Smooth muscle cell of the brain vasculature (primary cell): ENCODE measurements around the gene MIS18A.
"Not testable (repeated sequence)": the region's sequence is repeated elsewhere in the genome, so short reads cannot be mapped to it uniquely, and the experiment has no call there.

Source experiments
- DNase-seq: peaks from one replicate; pipeline ENCODE4 v3.0.0-alpha.2; 2012; ENCODE audit warnings: low read depth, low spot score

MIS18A gene, protein sequence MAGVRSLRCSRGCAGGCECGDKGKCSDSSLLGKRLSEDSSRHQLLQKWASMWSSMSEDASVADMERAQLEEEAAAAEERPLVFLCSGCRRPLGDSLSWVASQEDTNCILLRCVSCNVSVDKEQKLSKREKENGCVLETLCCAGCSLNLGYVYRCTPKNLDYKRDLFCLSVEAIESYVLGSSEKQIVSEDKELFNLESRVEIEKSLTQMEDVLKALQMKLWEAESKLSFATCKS

DNA sequence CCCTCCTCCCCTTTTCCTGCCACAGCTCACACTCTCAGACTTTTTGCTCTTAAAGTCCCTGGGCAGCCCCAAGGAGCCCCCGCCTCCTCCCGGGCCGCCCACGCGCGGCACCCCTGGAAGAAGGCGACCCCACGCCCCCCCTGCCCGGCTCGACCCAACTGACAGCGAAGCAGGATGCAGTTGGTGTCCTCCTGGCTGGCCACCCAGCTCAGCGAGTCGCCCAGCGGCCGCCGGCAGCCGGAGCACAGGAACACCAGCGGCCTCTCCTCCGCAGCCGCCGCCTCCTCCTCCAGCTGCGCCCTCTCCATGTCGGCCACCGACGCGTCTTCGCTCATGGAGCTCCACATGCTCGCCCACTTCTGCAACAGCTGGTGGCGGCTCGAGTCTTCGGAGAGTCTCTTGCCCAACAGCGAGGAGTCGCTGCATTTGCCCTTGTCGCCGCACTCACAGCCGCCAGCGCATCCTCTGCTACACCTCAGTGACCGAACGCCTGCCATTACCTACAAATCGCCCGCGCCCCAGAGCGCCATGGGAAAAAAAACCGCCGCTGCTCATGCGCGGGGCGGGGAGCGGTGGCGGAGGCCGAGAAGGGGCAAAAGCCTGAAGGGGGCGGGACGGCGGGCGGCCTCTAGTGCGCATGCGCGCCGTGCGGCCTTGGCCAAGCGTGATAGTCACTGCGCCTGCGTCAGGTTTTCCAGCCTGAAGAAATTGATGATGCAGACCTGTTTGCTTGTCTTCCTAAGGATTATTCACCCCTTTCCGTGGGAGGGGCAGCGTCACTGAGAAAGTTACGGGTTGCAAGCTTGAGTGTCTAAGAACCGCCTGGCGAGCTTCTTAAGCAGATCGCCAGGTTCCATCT, at the start of gene MIS18A:
Gene MIS18A (minus strand): TSS at position 532 of the 859 bp plus-strand sequence. CDS start 35 bp downstream, at position 497.
- peak; percentile 86 for DNase-seq

DNA sequence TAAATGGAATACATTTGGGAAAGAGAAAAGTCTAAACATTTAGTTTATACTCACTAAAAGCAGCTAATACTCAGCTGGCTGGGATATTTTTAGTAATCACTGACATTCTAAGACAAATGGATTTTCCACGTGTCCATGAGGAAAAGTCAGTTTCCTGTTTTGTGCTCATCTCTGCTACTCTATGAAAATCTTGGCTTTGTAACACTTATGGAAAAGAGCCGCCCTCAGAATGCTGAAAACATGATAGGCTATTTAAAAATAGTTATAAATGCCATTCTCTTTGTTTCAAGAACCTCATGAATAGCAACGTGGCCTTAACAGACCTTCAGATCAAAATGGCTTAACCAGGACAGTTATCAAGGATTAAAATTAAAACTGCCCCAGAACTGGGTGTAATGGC, 49.7 kb upstream of the MIS18A start:
- DNase-seq, result no peak

DNA sequence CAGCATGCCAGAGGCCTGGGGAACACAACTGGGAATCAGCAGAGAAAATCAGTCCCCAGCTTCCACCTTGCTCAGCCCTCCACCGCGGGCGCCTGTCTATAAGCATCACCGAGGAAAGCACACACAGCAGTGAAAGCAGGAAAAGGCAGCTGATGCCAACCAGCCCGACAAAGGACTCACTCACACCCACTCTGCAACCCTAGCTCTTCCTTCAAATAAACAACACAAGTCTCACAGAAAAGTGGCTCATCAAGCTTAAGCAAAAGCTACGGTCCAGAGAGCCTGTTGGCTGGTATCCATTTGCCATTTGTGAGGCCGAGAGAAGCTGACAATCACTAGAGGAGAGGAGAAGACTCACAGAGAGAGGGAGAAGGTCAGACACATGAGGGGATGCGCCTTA, 46.9 kb upstream of the MIS18A start:
- no peak for DNase-seq

DNA sequence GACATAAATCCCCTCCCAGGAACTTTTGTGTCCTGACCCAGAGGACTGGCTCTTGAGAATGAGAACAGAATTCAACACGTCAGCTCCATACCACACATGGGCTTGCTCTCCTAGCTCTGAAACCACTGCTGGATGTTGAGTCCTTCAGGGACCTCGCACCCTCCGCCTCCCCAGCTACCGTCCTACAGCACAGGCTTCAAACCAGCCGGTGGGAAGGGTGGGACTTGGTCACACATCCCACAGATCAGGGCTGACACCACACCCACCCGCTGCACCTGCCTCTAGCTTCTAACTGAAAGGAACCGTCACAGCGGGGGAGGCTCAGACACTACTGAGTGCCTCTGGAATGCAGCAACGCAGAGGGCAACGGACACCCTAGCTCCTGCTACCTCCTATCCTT, 43.8 kb upstream of the MIS18A start:
- DNase-seq, result no peak

DNA sequence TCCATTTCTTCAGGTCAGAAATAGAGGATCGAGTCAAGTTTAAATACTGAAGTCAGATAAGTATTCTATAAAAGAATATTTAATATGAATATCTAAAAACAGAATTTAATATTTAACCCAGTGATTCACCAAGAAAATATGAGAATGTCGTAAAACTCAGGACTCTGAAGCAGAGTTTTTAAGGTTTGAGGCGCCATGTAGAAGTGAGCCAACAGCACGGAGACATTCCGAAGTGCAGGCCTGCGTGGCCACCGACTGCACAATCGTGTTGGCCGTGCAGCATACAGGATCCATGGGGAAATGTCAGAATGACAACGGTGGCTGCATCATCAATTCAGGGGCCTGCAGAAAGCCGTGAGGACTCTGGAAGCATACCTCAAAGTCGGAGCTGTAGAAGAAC, 43.3 kb upstream of the MIS18A start:
- no peak for DNase-seq

DNA sequence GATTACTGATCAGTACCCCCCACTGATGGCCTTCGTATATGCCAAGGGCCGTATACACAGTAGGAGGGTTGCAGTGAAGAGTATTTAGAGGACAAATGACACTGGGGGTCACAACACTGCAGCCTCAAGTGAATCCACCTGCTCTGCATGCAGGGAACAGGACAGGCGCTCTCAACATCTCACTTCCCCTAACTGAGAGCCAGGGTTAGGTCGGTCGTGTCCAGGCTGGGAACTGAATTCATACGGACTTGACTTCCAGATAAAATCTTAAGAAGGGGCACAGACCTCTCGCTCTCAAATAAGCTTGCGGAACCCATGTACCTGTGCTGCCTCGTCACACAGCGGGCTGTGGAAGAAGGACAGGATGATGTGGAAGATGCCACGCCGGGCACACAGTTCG, 42.6 kb upstream of the MIS18A start:
- DNase-seq, result no peak

DNA sequence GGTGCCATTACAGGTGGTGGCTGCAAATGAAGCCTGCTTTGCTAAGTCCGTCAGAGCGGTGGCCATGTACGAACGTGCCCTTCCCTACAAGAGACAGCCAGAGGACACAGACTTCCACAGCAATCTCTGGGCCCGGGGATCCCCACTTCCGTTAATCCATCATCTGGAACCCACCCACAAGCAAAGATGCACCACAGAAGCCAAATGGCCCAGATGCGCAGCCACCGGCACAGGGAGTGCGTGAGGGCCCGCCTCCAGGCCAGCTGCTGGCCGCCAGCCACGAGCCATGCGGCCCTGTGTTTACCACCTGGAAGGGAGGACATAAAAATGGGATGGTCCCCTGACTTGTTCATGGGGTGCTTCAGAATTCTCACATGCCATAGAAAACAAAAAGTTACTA, 41.9 kb upstream of the MIS18A start:
- DNase-seq, result no peak

DNA sequence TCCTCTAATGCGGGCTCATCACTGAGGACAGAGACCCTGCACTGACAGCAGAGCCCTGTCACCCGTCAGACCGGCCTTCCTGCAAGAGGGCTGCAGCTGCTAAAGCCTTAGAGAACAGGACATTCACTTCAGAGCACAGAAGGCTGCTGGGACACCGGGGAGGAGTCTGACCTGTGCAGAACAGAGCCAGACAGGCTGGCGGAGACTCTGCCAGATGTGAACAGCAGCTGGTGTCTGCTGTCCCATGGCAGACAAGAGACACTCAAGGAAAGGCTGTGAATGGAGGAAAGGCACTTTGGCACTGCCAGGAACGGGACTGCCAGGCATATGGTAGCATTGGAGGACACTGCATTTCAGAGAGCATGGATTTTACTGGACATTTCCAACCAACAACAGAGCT, 41.2 kb upstream of the MIS18A start:
- no peak for DNase-seq

DNA sequence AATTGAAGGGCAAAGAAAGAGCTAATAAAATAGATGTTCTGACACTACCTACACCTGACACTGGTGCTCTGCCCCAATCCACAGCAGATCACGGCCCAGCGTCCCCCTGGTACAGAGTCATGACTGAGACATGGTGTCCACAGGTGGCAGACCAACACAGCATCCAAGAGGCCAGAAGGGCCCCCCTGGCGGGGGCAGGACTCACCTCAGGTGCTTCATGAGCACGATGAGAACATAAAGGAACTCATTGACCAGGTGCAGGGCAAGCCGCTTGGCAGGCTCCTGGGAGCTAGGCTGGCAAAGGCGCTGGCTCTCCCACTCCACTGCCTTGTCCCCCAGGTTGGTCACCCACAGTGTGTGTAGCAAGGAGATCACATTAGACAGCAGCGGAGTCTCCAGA, 40.2 kb upstream of the MIS18A start:
- DNase-seq, result no peak

DNA sequence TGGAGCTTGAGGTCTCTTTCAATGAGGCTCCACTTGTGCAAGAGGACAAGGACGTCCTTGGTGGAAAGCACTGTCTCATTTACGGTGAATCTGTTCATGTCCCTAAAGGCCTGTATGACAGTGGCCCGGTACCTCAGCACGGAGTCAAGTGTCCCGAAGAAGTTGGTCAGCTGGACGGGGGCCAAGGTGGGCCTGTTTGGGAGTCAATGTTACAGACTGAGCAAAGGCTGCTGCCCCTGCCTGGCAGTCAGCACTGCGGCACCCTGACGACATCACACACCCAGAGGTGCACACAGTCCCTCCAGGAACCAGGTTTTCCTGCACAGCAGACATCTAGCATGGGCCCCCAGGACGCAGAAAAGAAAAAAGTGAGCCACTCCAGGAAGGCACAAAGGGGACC, 38.9 kb upstream of the MIS18A start:
- no peak for DNase-seq

DNA sequence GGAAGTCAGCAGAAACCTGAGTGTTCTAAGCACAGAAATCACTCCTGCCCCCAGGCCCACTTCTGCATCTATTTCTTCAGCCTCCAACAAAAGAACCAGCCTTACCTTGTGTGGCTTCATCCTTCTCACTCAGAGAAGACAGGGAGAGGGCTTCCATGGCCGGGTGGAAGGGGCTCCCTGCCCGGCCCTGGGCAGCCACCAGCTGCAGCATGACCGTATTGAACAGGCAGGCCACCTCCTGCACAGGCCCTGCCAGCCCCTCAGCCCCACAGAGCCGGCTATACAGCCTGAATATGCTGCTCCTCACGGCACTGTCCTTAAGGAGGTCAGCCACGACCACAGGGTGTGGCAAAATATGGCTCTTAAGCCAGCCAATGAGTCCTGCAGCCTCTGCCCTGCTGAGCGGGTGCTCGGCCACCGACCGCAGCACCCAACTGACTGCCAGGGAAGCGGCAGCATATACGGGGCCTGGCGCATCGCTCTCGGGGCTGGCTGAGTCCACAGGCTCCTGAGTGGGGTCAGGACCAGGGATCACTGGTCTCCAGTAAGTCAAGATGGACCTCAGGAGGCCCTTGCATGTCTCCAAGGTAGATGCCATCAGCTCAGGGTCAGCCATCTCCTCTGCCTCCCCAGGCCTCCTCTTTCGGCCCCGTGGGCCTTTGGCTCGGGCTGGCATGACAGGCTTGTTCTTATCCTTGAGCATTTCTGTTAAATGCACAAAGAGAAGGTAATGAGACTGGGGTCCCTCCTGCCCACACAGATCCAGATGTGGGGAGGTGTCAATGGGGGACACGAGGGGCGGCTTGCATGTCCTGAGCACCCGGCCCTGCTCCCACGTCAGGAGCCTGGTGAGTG, 37.7 kb upstream of the MIS18A start:
- no peak for DNase-seq

DNA sequence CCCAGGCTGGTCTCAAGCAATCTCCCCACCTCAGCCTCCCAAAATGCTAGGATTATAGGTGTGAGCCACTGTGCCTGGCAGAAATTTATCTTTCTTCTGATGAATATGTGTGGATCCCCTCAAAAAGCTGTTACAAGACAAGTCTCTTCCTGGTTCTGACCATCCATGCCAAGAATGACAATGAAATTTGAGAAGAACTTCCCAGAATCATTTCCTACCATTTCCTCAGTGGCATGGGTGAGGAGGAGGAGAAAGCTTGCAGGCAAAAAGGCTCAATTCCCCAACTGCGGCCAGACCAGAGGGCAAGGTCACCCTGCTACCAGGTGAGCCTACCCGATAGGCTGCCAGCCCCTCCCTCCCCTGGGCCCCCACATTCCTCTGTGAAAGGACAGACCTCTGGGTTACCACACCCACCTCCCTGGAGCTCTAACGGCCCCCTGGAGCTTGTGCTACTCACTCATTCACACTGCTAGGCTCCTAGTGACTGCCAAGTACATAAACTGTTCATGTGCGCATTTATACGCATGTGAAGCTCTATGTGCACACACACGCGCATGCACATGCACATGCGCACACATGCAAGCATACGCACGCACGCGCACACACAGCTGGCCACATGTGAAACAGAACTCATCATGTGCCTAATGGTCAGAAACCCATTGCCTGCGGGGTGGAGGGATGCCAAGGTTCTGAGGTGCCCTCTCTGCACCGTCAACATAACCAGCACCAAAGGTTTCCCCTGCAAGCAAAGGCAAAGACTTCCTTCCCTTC, 36.8 kb upstream of the MIS18A start:
- DNase-seq, result no peak

DNA sequence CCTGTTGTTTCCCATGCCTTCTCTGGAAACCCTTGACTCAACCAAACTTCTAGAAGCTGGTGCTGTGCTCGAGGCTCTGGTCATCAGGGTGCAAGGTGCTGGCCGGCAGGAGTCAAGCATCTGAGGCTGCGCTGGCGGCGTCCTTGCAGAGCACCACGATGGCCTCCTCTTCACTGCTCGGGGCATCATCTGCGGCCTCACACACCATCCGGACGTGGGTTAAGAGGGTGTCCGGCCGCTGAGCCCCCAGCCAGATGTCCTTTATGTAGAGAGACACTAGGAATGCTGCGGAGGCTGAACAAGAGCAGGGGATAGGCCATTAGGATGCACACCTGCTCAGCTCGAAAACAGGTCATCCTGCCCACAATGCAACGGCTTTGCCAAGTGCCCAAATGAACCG, 36.0 kb upstream of the MIS18A start:
- no peak for DNase-seq

DNA sequence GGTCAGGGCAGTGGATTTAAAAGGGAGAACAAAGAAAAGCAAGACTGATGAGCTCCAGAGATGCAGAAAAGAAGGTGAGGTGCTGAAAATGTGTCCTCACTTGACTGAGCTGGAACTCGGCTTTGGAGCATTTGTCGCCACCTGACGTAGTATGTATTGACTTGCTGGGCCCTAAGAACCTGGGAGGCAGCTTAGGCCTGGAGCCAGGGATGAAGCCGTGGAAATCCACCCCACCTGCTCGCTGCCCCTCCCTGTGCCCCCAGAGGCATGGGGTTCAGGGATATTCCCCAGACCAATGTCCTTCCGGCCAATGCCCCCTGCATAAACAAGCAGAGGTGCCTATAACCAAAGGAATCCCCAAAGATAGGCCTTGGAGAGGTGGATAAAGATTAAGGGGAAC, 34.1 kb upstream of the MIS18A start:
- no peak for DNase-seq

DNA sequence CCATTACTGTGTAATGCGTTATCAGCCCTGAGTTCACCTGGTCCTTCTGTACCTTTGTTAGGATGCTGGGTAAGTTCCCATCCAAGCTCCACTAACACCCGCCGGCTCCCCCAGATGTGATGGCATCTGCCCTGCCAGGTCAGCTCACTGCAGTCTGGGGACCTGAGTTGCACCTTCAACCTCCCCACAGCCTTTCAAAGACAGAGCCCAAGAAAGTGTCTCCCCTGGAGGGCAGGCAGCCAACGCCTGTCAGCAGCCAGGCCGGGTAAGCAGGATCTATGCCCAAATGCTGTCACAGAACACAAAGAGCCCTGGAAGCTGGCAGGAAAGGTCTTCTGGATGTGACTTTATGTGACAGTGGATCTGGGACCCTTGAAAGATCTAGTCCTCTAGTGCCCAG, 33.5 kb upstream of the MIS18A start:
- no peak for DNase-seq

DNA sequence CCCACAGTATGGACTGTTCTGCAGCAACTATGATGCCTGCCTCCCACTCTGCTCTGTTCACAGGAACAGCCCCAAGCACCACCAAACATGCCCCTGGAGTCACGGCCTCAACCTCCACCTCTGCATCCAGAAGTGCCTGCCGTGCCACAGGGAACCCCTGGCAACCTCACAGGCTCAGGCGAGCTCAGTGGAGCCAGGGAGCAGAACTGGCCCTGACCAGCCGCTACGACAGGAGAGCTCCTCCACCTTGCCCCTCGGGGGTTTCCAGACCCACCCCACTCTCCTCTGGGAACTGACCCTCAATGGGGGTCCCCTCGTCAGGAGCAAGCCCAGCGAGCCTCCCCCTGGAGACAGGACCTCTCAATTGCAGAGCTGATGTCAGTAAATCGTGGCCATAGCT, 32.8 kb upstream of the MIS18A start:
- DNase-seq, result no peak

DNA sequence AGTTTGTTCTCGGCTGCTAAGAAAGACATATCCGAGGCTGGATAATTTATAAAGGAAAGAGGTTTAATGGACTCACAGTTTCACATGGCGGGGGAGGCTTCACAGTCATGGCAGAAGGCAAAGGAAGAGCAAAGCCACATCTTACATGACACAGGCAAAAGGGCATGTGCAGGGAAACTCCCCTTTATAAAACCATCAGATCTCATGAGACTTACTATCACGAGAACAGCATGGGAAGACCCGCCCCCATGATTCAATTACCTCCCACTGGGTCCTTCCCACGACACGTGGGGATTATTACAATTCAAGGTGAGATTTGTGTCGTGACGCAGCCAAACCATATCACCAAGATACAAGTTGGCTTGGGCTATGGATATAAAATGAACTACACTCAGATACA, 32.1 kb upstream of the MIS18A start:
- not testable (repeated sequence) for DNase-seq

DNA sequence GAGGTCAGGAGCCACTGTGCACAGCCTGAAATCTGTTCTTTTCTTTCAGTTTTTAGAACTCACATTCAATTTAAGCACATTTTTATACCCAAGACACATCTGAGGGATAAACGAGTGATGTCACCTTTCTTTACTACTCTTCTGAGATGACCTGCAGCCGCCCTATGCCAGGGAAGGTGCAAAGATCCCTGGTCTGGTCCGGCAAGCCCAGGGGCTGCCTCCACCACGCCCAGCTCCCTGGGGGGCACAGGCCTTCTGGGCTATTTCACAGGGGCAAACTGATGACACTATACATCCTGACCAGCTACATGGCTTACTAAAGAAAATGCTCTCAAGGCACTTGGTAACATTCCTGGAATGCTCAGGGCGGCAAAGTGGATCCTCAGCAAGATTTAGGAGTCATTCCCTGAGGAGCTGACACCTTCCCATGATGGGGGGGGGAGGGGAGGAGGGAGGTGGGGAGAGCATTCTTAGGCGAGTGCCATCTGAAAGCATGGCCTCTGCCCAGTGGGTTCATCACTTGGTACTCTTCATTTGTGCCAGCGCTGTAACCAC, 31.1 kb upstream of the MIS18A start:
- no peak for DNase-seq

DNA sequence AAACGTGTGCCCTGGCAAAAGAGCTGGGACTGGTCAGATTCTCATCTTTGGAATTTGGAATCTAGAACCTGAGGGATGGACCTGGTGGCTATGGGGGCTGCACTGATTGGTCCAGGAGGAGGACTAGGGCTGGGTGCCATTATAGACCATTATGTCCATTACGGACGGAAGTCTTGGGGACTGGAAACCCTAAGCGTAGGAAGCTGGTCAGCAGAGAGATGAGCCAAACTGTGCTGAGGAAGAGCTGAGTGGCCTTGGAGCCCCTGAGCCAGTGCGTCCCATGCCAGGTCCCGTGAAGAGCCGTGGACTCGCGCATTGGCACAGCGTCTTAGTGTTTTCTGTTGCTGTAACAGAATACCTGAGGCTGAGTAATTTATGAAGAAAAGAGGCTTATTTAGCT, 29.8 kb upstream of the MIS18A start:
- DNase-seq, result no peak

DNA sequence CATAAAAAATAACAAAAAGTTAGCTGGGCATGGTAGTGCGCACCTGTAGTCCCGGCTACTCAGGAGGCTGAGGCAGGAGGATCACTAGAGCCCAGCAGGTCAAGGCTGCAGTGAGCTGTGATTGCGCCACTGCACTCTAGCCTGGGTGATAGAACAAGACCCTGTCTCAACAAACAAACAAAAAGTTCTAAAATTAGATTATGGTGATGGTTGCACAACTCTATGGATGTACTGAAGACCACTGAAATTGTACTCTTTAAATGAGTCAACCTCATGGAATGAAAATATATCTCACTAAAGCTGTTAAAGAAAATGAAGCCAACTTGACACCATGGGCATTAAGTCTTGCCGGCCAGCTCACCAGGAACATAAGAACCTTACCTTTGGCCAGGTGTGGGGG, 28.9 kb upstream of the MIS18A start:
- DNase-seq, result no peak

DNA sequence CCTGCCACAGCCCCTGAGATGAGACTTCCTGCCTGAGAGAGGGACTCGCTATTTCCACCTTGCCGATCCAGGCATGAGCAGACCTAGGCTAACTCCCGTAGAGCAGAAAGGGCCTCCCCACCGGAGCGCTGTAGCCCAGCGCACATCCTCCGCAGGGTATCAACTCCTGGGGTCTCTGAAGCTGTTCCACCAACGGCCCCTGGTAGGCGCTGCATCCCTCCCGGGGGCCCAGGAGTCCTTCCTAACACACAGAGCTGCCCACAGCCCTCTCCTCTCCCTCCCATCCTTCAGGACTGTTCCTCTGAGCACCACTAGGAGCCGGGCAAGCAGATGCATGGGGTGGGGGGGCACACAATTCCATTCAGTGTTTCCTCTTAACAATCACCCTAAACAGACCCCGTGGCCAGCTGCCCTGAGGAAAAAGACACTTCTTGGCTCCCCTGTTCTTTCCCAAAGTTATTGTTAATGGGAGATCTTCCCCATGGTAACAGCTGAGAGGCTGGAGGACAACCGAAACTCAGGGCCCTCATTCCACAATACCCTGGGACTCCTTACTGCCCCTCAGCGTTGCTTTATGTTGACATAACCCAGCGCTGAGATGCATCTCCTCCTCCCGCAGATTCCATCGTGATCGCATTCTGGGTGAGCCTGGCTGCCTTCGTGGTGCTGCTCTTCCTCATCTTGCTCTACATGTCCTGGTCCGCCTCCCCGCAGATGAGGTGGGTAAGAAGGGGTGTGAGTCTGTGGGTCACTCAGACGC, 27.4 kb upstream of the MIS18A start:
- no peak for DNase-seq
